A673 (cell line): ENCODE data around the gene ACOT11. TPM values are rescaled to one million over a fixed set of nuclear protein-coding genes. Genes with fewer than 3 reads are reported as not detected.

Experiments used
- BruUV-seq: library from RNA; stranded (reverse); fragments of 400-500 nt; replicated peaks from 2 replicates; lab custom pipeline; 2021; lab: Mats Ljungman, UMichigan
- CTCF ChIA-PET: fragments of 300-600 bp; sonication (Branson Sonifier 250); formaldehyde crosslinking; loops from one replicate; lab custom pipeline; 2022; ENCODE audit warnings: antibody characterized with exemption; lab: Charles Lee
- POLR2A ChIA-PET: fragments of 300-600 bp; sonication (Branson Sonifier 250); formaldehyde crosslinking; loops from one replicate; lab custom pipeline; 2022; ENCODE audit warnings: antibody characterized with exemption; ENCODE audit not compliant: low non-redundant PET; lab: Charles Lee
- DNase-seq: peaks from one replicate; pipeline ENCODE4 v3.0.0-alpha.2; 2015; ENCODE audit warnings: low spot score
- H3K27ac ChIP-seq: fragments of 200-600 bp; sonication (generic); 2 replicates; pipeline ENCODE4 v1.5.1; 2016; ENCODE audit warnings: mixed run types, low read depth, mild to moderate bottlenecking, mixed read lengths, antibody characterized with exemption, low read length; ENCODE audit not compliant: poor library complexity, severe bottlenecking
- H3K27me3 ChIP-seq: fragments of 200-600 bp; sonication (generic); replicated peaks from 2 replicates; pipeline ENCODE4 v1.6.1; 2017; ENCODE audit warnings: mixed run types, low read depth, mild to moderate bottlenecking, mixed read lengths, antibody characterized with exemption, low read length; ENCODE audit not compliant: insufficient read depth, poor library complexity
- H3K36me3 ChIP-seq: fragments of 200-600 bp; sonication (generic); 2 replicates; pipeline ENCODE4 v1.6.1; 2016; ENCODE audit warnings: mixed run types, mild to moderate bottlenecking, mixed read lengths, antibody characterized with exemption, low read length; ENCODE audit not compliant: insufficient read depth, poor library complexity, severe bottlenecking
- H3K4me1 ChIP-seq: fragments of 200-600 bp; sonication (generic); 2 replicates; pipeline ENCODE4 v1.6.1; 2017; ENCODE audit warnings: mixed run types, mild to moderate bottlenecking, mixed read lengths, antibody characterized with exemption, low read length; ENCODE audit not compliant: insufficient read depth, poor library complexity, severe bottlenecking
- H3K4me3 ChIP-seq: fragments of 200-600 bp; sonication (generic); 2 replicates; pipeline ENCODE4 v1.5.1; 2016; ENCODE audit warnings: low read depth, mixed run types, mild to moderate bottlenecking, mixed read lengths, low read length; ENCODE audit not compliant: poor library complexity, severe bottlenecking
- H3K9me3 ChIP-seq: fragments of 200-600 bp; sonication (generic); 2 replicates; pipeline ENCODE4 v1.6.1; 2016; ENCODE audit warnings: mixed run types, low read depth, mild to moderate bottlenecking, mixed read lengths, antibody characterized with exemption, low read length; ENCODE audit not compliant: poor library complexity, severe bottlenecking
- CTCF ChIP-seq: fragments of 300-800, 200-600 bp; sonication (generic); conservative IDR thresholded peaks from 2 replicates; pipeline ENCODE4 v1.5.1; 2017; ENCODE audit warnings: low read depth, mild to moderate bottlenecking, antibody characterized with exemption, low read length, moderate library complexity, mixed read lengths
- EZH2 ChIP-seq: fragments of 200-600 bp; sonication (generic); IDR thresholded peaks from 2 replicates; pipeline ENCODE4 v1.6.1; 2017; ENCODE audit warnings: borderline replicate concordance, low read depth, mild to moderate bottlenecking, mixed read lengths, antibody characterized with exemption, low read length; ENCODE audit not compliant: poor library complexity, severe bottlenecking
- intact Hi-C: fragments of 100-400 bp; cut with micrococcal nuclease; formaldehyde crosslinking; loops from one replicate; pipeline ENCODE4 v1.10.0; 2022; ENCODE audit not compliant: unreplicated experiment
- total RNA-seq: library from RNA; stranded (reverse); gene quantifications from 2 replicates; pipeline ENCODE4 v1.2.3, GENCODE V29; 2021

ACOT11 gene
- total RNA-seq, 1 experiment from 2014 or later: 5.6 TPM

- Histone ChIP-seq H3K27ac (no peak overlapping the region), H3K9me3 (peaks cover 15% of the 10 kb centered on the region), H3K4me3 (no peak overlapping the region), H3K4me1 (no peaks in the 10 kb centered on the region), H3K27me3 (peaks cover 4% of the 10 kb centered on the region), H3K36me3 (no peaks in the 10 kb centered on the region)
- no peak for DNase-seq
- BruUV-seq: no TSS peak
- ChIA-PET CTCF (no interaction called here), POLR2A (no interaction called here)
- no peak for TF ChIP-seq CTCF
- no peak for TF ChIP-seq EZH2
- intact Hi-C loops: no loop called here
Measured at GRCh38 chr1:54643736-54644135, 95.7 kb downstream of the ACOT11 start.

- H3K4me1 ChIP-seq: no peaks in the 10 kb centered on the region
- H3K27me3 ChIP-seq: peaks cover 10% of the 10 kb centered on the region
- no peak overlapping the region for H3K27ac ChIP-seq
- ChIA-PET POLR2A (no interaction called here), CTCF (no interaction called here)
- intact Hi-C loops: no loop called here
- no TSS peak for BruUV-seq
- H3K36me3 ChIP-seq: no peaks in the 10 kb centered on the region
- DNase-seq: no peak
- no peak overlapping the region for H3K4me3 ChIP-seq
- H3K9me3 ChIP-seq: peaks cover 15% of the 10 kb centered on the region
- TF ChIP-seq CTCF: no peak
- TF ChIP-seq EZH2: no peak
Measured at GRCh38 chr1:54645806-54646676, 98.0 kb downstream of the ACOT11 start.

DNA sequence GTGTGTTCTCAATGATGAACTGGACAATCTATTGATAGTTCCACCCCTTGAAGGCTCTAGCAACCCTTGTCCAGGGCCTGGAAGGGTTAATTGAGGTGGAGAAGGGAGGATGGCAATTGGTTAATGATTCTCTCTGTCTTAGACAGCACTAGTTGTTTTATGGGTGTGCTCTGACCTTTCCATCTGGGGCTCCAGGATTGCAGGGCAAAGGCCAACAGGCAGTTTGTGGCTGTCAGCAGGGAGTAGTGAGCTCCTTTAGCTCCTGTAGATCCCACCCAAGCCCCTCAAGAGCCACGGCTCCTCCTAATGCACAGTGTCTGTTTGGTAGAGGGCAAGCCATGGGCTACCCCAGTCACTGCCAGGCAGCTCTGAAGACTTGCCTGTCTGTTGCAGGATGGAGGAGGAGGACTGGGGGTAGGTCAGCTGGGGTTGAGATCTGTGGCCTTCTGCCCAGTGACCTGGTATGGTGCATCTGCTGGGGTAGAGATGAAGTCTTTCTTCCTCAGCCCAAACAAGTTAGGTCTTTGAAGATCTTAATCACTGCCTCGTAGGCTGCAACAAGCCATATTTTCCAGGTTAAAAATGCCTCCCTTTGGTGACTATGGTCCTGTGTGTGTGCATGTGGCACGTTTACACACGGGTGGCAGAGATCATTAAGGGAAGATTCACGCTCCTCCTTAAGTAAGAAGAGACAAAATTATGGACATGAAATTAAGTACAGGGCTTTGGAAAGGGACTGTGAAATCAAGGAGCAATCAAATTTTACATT, 101.3 kb downstream of the ACOT11 start:
- no peak overlapping the region for H3K4me3 ChIP-seq
- CTCF ChIA-PET: interaction anchor here (0.6 kb wide), 1 partner anchor 108 kb away, joined by 3 read pairs; no protein-coding TSS in a partner anchor
- peaks cover 12% of the 10 kb centered on the region for H3K27me3 ChIP-seq
- TF ChIP-seq CTCF (no peak), EZH2 (no peak)
- no TSS peak for BruUV-seq
- POLR2A ChIA-PET: no interaction called here
- no peak overlapping the region for H3K27ac ChIP-seq
- H3K36me3 ChIP-seq: no peaks in the 10 kb centered on the region
- no peaks in the 10 kb centered on the region for H3K4me1 ChIP-seq
- DNase-seq: no peak
- intact Hi-C loops: no loop called here
- peaks cover under 1% of the 10 kb centered on the region for H3K9me3 ChIP-seq
